Measurements from ENCODE around the gene DNAJB14. TPM values are rescaled to one million over a fixed set of nuclear protein-coding genes. Genes with fewer than 3 reads are reported as not detected.

Gene DNAJB14
- total and polyA plus RNA-seq, 2 donors (not counting 1 experiment from before 2014, with no cell fraction given), result 14.4 to 64.9 TPM

- no peak overlapping the region for H3K27ac Mint-ChIP-seq
Observed at GRCh38 chr4:99965173-99965572, 18.8 kb upstream of the DNAJB14 start.

GRCh38 chr4:99961711-99962110, 15.3 kb upstream of the DNAJB14 start:
- Mint-ChIP-seq H3K4me3 (no peak overlapping the region), H3K9me3 (ENCODE audit: insufficient read depth) (no peaks in the 10 kb centered on the region), H3K27ac (no peak overlapping the region), H3K27me3 (peaks cover 5% of the 10 kb centered on the region), H3K4me1 (no peaks in the 10 kb centered on the region)
- no peaks in the 10 kb centered on the region for H3K27me3 ChIP-seq (replicated peaks in 1 of 4; ENCODE audit: control extremely low read depth in 1 of 4, control insufficient read depth in 3 of 4, insufficient read depth in 4 of 4, low read length in 3 of 4)
- H3K79me2 ChIP-seq (ENCODE audit: control insufficient read depth, insufficient read depth, low read length), result no peaks in the 10 kb centered on the region
- no peak overlapping the region for H3K27ac ChIP-seq (ENCODE audit: low read length in 2 of 2)
- TF ChIP-seq EZH2 (IDR thresholded peaks at IDR 0.05; ENCODE audit: borderline replicate concordance, insufficient read depth, low read depth, low read length, poor library complexity, severe bottlenecking) (no peak), CTCF (IDR thresholded peaks at IDR 0.05) (no peak)
- H3K4me2 ChIP-seq (replicated peaks; ENCODE audit: low read depth, low read length, poor library complexity, severe bottlenecking), result no peak overlapping the region
- WGBS (ENCODE audit: insufficient coverage), result 100% methylated on average over 1 of the region's 1 CpG
- H3K36me3 ChIP-seq (replicated peaks in 1 of 2; ENCODE audit: control extremely low read depth in 1 of 2, control insufficient read depth in 1 of 2, extremely low read depth in 1 of 2, insufficient read depth in 2 of 2, low read length in 1 of 2), result no peaks in the 10 kb centered on the region
- H4K20me1 ChIP-seq (ENCODE audit: control insufficient read depth, insufficient read depth, low read length, poor library complexity, severe bottlenecking), result no peaks in the 10 kb centered on the region
- intact Hi-C loops (cut with micrococcal nuclease), result no loop called here
- ChIA-PET CTCF (interaction anchor here (0.6 to 0.9 kb wide), 4 partner anchors 10 to 411 kb away, joined by 3 to 6 read pairs (median 4); no protein-coding TSS in a partner anchor), POLR2A (interaction anchor here (0.7 kb wide), 1 partner anchor 153 kb away, joined by 8 read pairs; no protein-coding TSS in a partner anchor)
- peaks cover 0 to 1% (median 0%) of the 10 kb centered on the region in 3 donors for H3K9me3 ChIP-seq (ENCODE audit: control extremely low read depth in 1 of 3, control insufficient read depth in 2 of 3, insufficient read depth in 1 of 3, low read length in 2 of 3)
- H3K4me1 ChIP-seq (ENCODE audit: control insufficient read depth in 2 of 2, insufficient read depth in 2 of 2, low read length in 2 of 2), result no peaks in the 10 kb centered on the region
- H3K9ac ChIP-seq (ENCODE audit: low read length), result no peak overlapping the region
- H2AFZ ChIP-seq (ENCODE audit: insufficient read depth, low read depth, low read length, poor library complexity, severe bottlenecking), result no peak overlapping the region
- H3K4me3 ChIP-seq (ENCODE audit: control extremely low read depth in 1 of 5, extremely low read depth in 1 of 5, insufficient read depth in 1 of 5, low read depth in 2 of 5, low read length in 4 of 5), result no peak overlapping the region
- ATAC-seq (ENCODE audit: low read depth) (no peak), DNase-seq (no peak)

More at GRCh38 chr4:99965173-99965572, 18.8 kb upstream of the DNAJB14 start:
- no peaks in the 10 kb centered on the region for H3K79me2 ChIP-seq (ENCODE audit: control insufficient read depth, insufficient read depth, low read length)
- no peaks in the 10 kb centered on the region for H3K9me3 ChIP-seq (ENCODE audit: control extremely low read depth in 1 of 3, control insufficient read depth in 2 of 3, insufficient read depth in 1 of 3, low read length in 2 of 3)
- H3K36me3 ChIP-seq (replicated peaks in 1 of 2; ENCODE audit: control extremely low read depth in 1 of 2, control insufficient read depth in 1 of 2, extremely low read depth in 1 of 2, insufficient read depth in 2 of 2, low read length in 1 of 2), result no peaks in the 10 kb centered on the region
- Mint-ChIP-seq H3K9me3 (ENCODE audit: insufficient read depth) (no peaks in the 10 kb centered on the region), H3K27me3 (peaks cover 5% of the 10 kb centered on the region), H3K4me3 (no peak overlapping the region), H3K4me1 (no peaks in the 10 kb centered on the region)
- H2AFZ ChIP-seq (ENCODE audit: insufficient read depth, low read depth, low read length, poor library complexity, severe bottlenecking), result no peak overlapping the region
- H3K4me3 ChIP-seq (ENCODE audit: control extremely low read depth in 1 of 5, extremely low read depth in 1 of 5, insufficient read depth in 1 of 5, low read depth in 2 of 5, low read length in 4 of 5), result no peak overlapping the region
- H3K27me3 ChIP-seq (replicated peaks in 1 of 4; ENCODE audit: control extremely low read depth in 1 of 4, control insufficient read depth in 3 of 4, insufficient read depth in 4 of 4, low read length in 3 of 4), result peaks cover 0 to 2% (median 0%) of the 10 kb centered on the region in 4 experiments
- CTCF ChIA-PET, result no interaction called here
- TF ChIP-seq EZH2 (IDR thresholded peaks at IDR 0.05; ENCODE audit: borderline replicate concordance, insufficient read depth, low read depth, low read length, poor library complexity, severe bottlenecking) (no peak), CTCF (IDR thresholded peaks at IDR 0.05) (no peak)
- no peaks in the 10 kb centered on the region for H4K20me1 ChIP-seq (ENCODE audit: control insufficient read depth, insufficient read depth, low read length, poor library complexity, severe bottlenecking)
- H3K27ac ChIP-seq (ENCODE audit: low read length in 2 of 2), result no peak overlapping the region
- POLR2A ChIA-PET, result no interaction called here
- H3K4me1 ChIP-seq (ENCODE audit: control insufficient read depth in 2 of 2, insufficient read depth in 2 of 2, low read length in 2 of 2), result no peaks in the 10 kb centered on the region
- no peak for ATAC-seq (ENCODE audit: low read depth)
- H3K9ac ChIP-seq (ENCODE audit: low read length), result no peak overlapping the region
- intact Hi-C loops (cut with micrococcal nuclease), result no loop called here
- no peak overlapping the region for H3K4me2 ChIP-seq (replicated peaks; ENCODE audit: low read depth, low read length, poor library complexity, severe bottlenecking)
- DNase-seq, result no peak
